IMR-90 (cell line): Measurements from ENCODE around the gene SYNGR2. TPM values are rescaled to one million over a fixed set of nuclear protein-coding genes. Genes with fewer than 3 reads are reported as not detected.

ENCODE experiments used
- ATAC-seq: fragments of 200-7000 bp; cut with Tn5 transposase; 2 replicates; pipeline ENCODE4 v1.9.1; 2020; ENCODE audit warnings: low read depth, mild to moderate bottlenecking, moderate library complexity
- BruUV-seq: library from RNA; stranded (reverse); fragments of 400-500 nt; replicated peaks from 2 replicates; lab custom pipeline; 2021; lab: Mats Ljungman, UMichigan
- CTCF ChIA-PET: fragments of 300-600 bp; formaldehyde crosslinking; extraction: SDS; loops from one replicate; lab custom pipeline; 2021; ENCODE audit warnings: antibody characterized with exemption; lab: Yijun Ruan, JAX
- POLR2A ChIA-PET: fragments of 300-600 bp; sonication (Branson Sonifier 250); formaldehyde crosslinking; loops from one replicate; lab custom pipeline; 2022; ENCODE audit warnings: antibody characterized with exemption; ENCODE audit not compliant: unreplicated experiment; lab: Charles Lee
- DNase-seq: peaks from one replicate; pipeline ENCODE4 v3.0.0; 2013
- H2AFZ ChIP-seq: replicated peaks from 2 replicates; pipeline ENCODE3; 2013; ENCODE audit warnings: low read length, mild to moderate bottlenecking; ENCODE audit not compliant: poor library complexity
- H2AK5ac ChIP-seq: 2 replicates; pipeline ENCODE4 v1.6.1; 2013; ENCODE audit warnings: low read depth, low read length, inconsistent platforms
- H2AK9ac ChIP-seq: replicated peaks from 2 replicates; pipeline ENCODE3; 2013; ENCODE audit warnings: mild to moderate bottlenecking, low read depth, low read length, moderate library complexity; ENCODE audit not compliant: poor library complexity
- H2BK120ac ChIP-seq: 2 replicates; pipeline ENCODE4 v1.6.1; 2013; ENCODE audit warnings: low read depth, low read length, inconsistent platforms
- H2BK15ac ChIP-seq: 3 replicates; pipeline ENCODE4 v1.6.1; 2013; ENCODE audit warnings: low read depth, low read length, inconsistent platforms
- H2BK20ac ChIP-seq: 2 replicates; pipeline ENCODE4 v1.6.1; 2013; ENCODE audit warnings: low read depth, mild to moderate bottlenecking, inconsistent platforms, low read length, moderate library complexity
- H2BK5ac ChIP-seq: 2 replicates; pipeline ENCODE4 v1.6.1; 2013; ENCODE audit warnings: mild to moderate bottlenecking, low read depth, low read length, inconsistent platforms; ENCODE audit not compliant: poor library complexity, severe bottlenecking
- H3K14ac ChIP-seq: replicated peaks from 2 replicates; pipeline ENCODE4 v1.6.1; 2013; ENCODE audit warnings: low read depth, low read length, inconsistent platforms
- H3K18ac ChIP-seq: 2 replicates; pipeline ENCODE4 v1.6.1; 2013; ENCODE audit warnings: low read depth, low read length, control low read depth
- H3K23ac ChIP-seq: 2 replicates; pipeline ENCODE4 v1.6.1; 2013; ENCODE audit warnings: low read depth, low read length, inconsistent platforms
- H3K27ac ChIP-seq: 2 replicates; pipeline ENCODE4 v1.5.1; 2013; ENCODE audit warnings: mild to moderate bottlenecking, control low read depth, low read length; ENCODE audit not compliant: insufficient read depth
- H3K27me3 ChIP-seq: 2 replicates; pipeline ENCODE4 v1.6.1; 2013; ENCODE audit warnings: low read length; ENCODE audit not compliant: control insufficient read depth, insufficient read depth
- H3K36me3 ChIP-seq: 2 replicates; pipeline ENCODE4 v1.6.1; 2013; ENCODE audit warnings: low read length, mixed read lengths; ENCODE audit not compliant: control insufficient read depth, insufficient read depth
- H3K4ac ChIP-seq: 2 replicates; pipeline ENCODE4 v1.6.1; 2013; ENCODE audit warnings: low read depth, low read length, inconsistent platforms
- H3K4me1 ChIP-seq: 2 replicates; pipeline ENCODE4 v1.6.1; 2013; ENCODE audit warnings: low read length, mixed read lengths; ENCODE audit not compliant: control insufficient read depth, insufficient read depth
- H3K4me2 ChIP-seq: 2 replicates; pipeline ENCODE4 v1.6.1; 2013; ENCODE audit warnings: low read depth, mild to moderate bottlenecking, control low read depth, low read length, moderate library complexity
- H3K4me3 ChIP-seq: 2 replicates; pipeline ENCODE4 v1.5.1; 2013; ENCODE audit warnings: low read depth, mild to moderate bottlenecking, control low read depth, low read length, moderate library complexity; ENCODE audit not compliant: insufficient read depth
- H3K56ac ChIP-seq: 2 replicates; pipeline ENCODE4 v1.6.1; 2013; ENCODE audit warnings: low read length, inconsistent platforms; ENCODE audit not compliant: insufficient read depth; ENCODE audit errors: extremely low read depth
- H3K79me1 ChIP-seq, 2 experiments: 2 replicates each; pipeline ENCODE4 v1.6.1; 2013; ENCODE audit warnings: low read length in 2 of 2, inconsistent platforms in 1 of 2, low read depth in 1 of 2
- H3K9ac ChIP-seq: 2 replicates; pipeline ENCODE4 v1.6.1; 2013; ENCODE audit warnings: low read depth, low read length, control low read depth
- H3K9me1 ChIP-seq: 2 replicates; pipeline ENCODE4 v1.6.1; 2013; ENCODE audit warnings: low read length, inconsistent platforms; ENCODE audit not compliant: insufficient read depth
- H3K9me3 ChIP-seq: 2 replicates; pipeline ENCODE4 v1.6.1; 2013; ENCODE audit warnings: low read length; ENCODE audit not compliant: control insufficient read depth, insufficient read depth
- H4K20me1 ChIP-seq: 2 replicates; pipeline ENCODE4 v1.6.1; 2013; ENCODE audit warnings: low read length, inconsistent platforms; ENCODE audit not compliant: insufficient read depth
- H4K5ac ChIP-seq: 2 replicates; pipeline ENCODE4 v1.6.1; 2013; ENCODE audit warnings: mild to moderate bottlenecking, low read depth, low read length, control low read depth
- H4K8ac ChIP-seq, 2 experiments: 2 replicates each; pipeline ENCODE4 v1.6.1; 2013; ENCODE audit warnings: low read depth in 2 of 2, low read length in 2 of 2, control low read depth in 1 of 2, inconsistent platforms in 1 of 2
- H4K91ac ChIP-seq: 2 replicates; pipeline ENCODE4 v1.6.1; 2013; ENCODE audit warnings: low read depth, low read length, inconsistent platforms; ENCODE audit not compliant: insufficient read depth
- FOS ChIP-seq: fragments of 150-350 bp; IDR thresholded peaks from 2 replicates; pipeline ENCODE4 v1.6.1; 2016; ENCODE audit warnings: low read depth, low read length
- MAFK ChIP-seq: IDR thresholded peaks from 2 replicates; pipeline ENCODE4 v1.6.1; 2012; ENCODE audit warnings: low read depth, low read length, improper control_type of control experiment
- MXI1 ChIP-seq: IDR thresholded peaks from 2 replicates; pipeline ENCODE4 v1.6.1; 2012; ENCODE audit warnings: low read depth, mild to moderate bottlenecking, low read length, moderate library complexity, borderline replicate concordance
- POLR2A ChIP-seq: IDR thresholded peaks from 2 replicates; pipeline ENCODE4 v1.6.1; 2012; ENCODE audit warnings: mild to moderate bottlenecking, low read depth, low read length
- RCOR1 ChIP-seq: IDR thresholded peaks from 2 replicates; pipeline ENCODE4 v1.6.1; 2012; ENCODE audit warnings: mild to moderate bottlenecking, low read length, improper control_type of control experiment; ENCODE audit not compliant: insufficient replicate concordance
- RFX5 ChIP-seq: IDR thresholded peaks from 2 replicates; pipeline ENCODE4 v1.8.0; 2012; ENCODE audit warnings: low read depth, mild to moderate bottlenecking, low read length, moderate library complexity
- WGBS, 2 experiments: methylation state at CpG; one replicate each; pipeline versions ENCODE4 v1.1.5 to v1.1.7; 2013; ENCODE audit warnings: missing lambda C conversion rate in 2 of 2; ENCODE audit not compliant: insufficient read length in 1 of 2; ENCODE audit errors: extremely low coverage in 2 of 2; 5-methylcytosine and 5-hydroxymethylcytosine counted together
- dilution Hi-C: fragments of 300-500 bp; cut with HindIII; formaldehyde crosslinking; loops from one replicate; pipeline ENCODE4 v1.14.3; 2018; ENCODE audit warnings: low sequenced_read_pairs; ENCODE audit not compliant: unreplicated experiment
- in situ Hi-C: fragments of 300-500 bp; cut with MboI; formaldehyde crosslinking; loops from 3 replicates; pipeline ENCODE4 v1.14.3; 2019; ENCODE audit warnings: low sequenced_read_pairs, inconsistent platforms, mixed read lengths
- intact Hi-C: fragments of 100-400 bp; cut with micrococcal nuclease; formaldehyde crosslinking; loops from 2 replicates; pipeline ENCODE4 v1.10.0; 2022
- polyA plus RNA-seq, 3 experiments: library from polyadenylated mRNA; depleted of rRNA; stranded (reverse); fragments of >200 nt; gene quantifications; 2 replicates each; pipeline ENCODE4 v1.2.3, GENCODE V29; 2012; ENCODE audit warnings: low replicate concordance in 1 of 3
- total RNA-seq: library from RNA; depleted of rRNA; stranded (reverse); fragments of >200 nt; gene quantifications from 2 replicates; pipeline ENCODE4 v1.2.3, GENCODE V29; 2012
- TF ChIP-seq, protein P1 (sequence below): fragments of 150-350 bp; IDR thresholded peaks from 2 replicates; pipeline ENCODE4 v1.6.1; 2017; ENCODE audit warnings: mild to moderate bottlenecking, antibody characterized with exemption, low read length, low read depth

SYNGR2 gene
- total and polyA plus RNA-seq, 2 of the 4 experiments (the other 2 are of a cell fraction): 11.1 to 63.1 TPM

DNA sequence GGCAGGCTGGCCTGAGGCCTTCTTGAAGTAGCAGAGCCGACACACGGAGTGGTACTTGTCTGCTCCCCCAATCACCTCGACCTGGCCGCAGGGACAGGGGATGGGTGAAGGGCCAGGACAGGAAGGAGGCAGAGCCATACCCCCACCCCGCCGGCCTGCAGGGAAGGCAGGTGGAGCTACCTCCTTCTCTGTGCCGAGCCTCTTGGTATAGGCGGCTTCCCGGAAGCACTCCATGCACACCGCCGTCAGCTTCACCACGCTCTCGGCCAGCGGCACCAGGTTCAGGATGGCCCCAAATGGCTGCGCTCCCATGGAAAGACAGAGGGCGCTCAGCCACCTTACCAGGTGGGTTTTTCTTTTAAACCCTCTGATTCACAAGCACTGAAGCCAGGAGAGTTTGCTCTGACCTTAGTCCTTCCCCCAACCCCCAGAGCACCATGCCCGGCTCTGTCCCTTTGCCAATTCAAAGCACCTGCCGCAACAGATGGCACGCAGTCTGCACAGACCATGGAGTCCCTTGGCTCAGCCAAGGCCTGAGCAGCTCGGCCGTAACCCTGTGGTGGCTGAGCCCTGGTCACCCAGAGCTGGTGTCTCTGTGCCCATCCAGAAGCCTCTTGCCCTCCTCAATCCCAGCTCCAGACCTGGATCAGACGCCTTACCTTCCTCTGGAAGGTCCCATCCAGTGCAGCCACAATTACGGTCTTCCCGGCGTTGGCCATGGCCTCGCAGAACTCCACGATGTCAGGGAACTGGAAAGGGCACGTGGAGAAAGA is 6.7 kb downstream of the SYNGR2 start:
- DNase-seq (no peak), ATAC-seq (no peak)
- Histone ChIP-seq H3K9ac (no peak overlapping the region), H4K20me1 (peaks cover 3% of the 10 kb centered on the region; the same call in 1 of the 2 replicates), H3K27me3 (no peaks in the 10 kb centered on the region), H3K4me3 (no peak overlapping the region), H2AK5ac (no peak overlapping the region), H3K23ac (no peak overlapping the region), H3K9me3 (no peaks in the 10 kb centered on the region), H3K79me1 (peaks cover 3 to 36% of the 10 kb centered on the region in 2 experiments; a peak in 2 of 4 replicates), H2BK120ac (no peak overlapping the region), H4K8ac (no peak overlapping the region), H2AK9ac (peak overlapping the region; percentile 61), H3K4me2 (no peak overlapping the region), H3K4me1 (peaks cover 19% of the 10 kb centered on the region), H3K56ac (no peak overlapping the region), H3K14ac (no peak overlapping the region), H3K9me1 (peaks cover 14% of the 10 kb centered on the region; the same call in 1 of the 2 replicates), H3K27ac (no peak overlapping the region), H3K36me3 (no peaks in the 10 kb centered on the region; the same call in 1 of the 2 replicates), H2AFZ (peak overlapping the region; percentile 45), H2BK20ac (no peak overlapping the region), H2BK5ac (no peak overlapping the region), H4K91ac (no peak overlapping the region), H3K18ac (no peak overlapping the region), H3K4ac (no peak overlapping the region), H4K5ac (no peak overlapping the region), H2BK15ac (no peak overlapping the region)
- WGBS, 2 experiments: 98% methylated on average over 15 of the region's 28 CpGs; no CpG with 5 or more reads in 1 of the 2 experiments
- ChIA-PET CTCF (no interaction called here), POLR2A (no interaction called here)
- dilution Hi-C loops: no loop called here
- TF ChIP-seq MAFK: no peak
- no peak for TF ChIP-seq FOS
- no peak for TF ChIP-seq MXI1
- TF ChIP-seq, protein P1, sequence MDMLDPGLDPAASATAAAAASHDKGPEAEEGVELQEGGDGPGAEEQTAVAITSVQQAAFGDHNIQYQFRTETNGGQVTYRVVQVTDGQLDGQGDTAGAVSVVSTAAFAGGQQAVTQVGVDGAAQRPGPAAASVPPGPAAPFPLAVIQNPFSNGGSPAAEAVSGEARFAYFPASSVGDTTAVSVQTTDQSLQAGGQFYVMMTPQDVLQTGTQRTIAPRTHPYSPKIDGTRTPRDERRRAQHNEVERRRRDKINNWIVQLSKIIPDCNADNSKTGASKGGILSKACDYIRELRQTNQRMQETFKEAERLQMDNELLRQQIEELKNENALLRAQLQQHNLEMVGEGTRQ: no peak
- TF ChIP-seq POLR2A: no peak
- TF ChIP-seq RCOR1: no peak
- TF ChIP-seq RFX5: no peak
- BruUV-seq: no TSS peak
- in situ Hi-C loops: loop anchor here (5.0 kb wide), 1 partner anchor 63 kb away; no protein-coding TSS in a partner anchor
- intact Hi-C loops: no loop called here
